CD14-positive monocyte (primary cell): ENCODE measurements around the gene ARHGAP32. TPM values are rescaled to one million over a fixed set of nuclear protein-coding genes. Genes with fewer than 3 reads are reported as not detected.

ENCODE experiments used
- DNase-seq, 3 donors: peaks; one replicate each; pipeline ENCODE4 v3.0.0-alpha.2; 2011 to 2022
- H2AFZ ChIP-seq: 2 replicates; pipeline ENCODE4 v1.6.0; 2012; ENCODE audit warnings: mild to moderate bottlenecking, low read depth, low read length, inconsistent platforms; ENCODE audit not compliant: insufficient read depth, poor library complexity, severe bottlenecking
- H3K27ac ChIP-seq, 2 donors: 1 replicate in 1 of 2; 2 replicates in 1 of 2; pipeline ENCODE4 v1.5.1; 2012 to 2013; ENCODE audit warnings: low read length in 2 of 2, control low read depth in 1 of 2, inconsistent platforms in 1 of 2, low read depth in 1 of 2, mild to moderate bottlenecking in 1 of 2
- H3K27me3 ChIP-seq, 2 donors: one replicate each; pipeline versions ENCODE4 v1.6.0 to v1.6.1; 2011 to 2013; ENCODE audit warnings: low read length in 2 of 2; ENCODE audit not compliant: control insufficient read depth in 2 of 2, insufficient read depth in 2 of 2
- H3K36me3 ChIP-seq, 2 donors: replicated peaks in 1 of 2; 1 replicate in 1 of 2; 2 replicates in 1 of 2; pipeline versions ENCODE4 v1.5.1 to v1.6.1; 2012 to 2013; ENCODE audit warnings: low read length in 2 of 2, control low read depth in 1 of 2, inconsistent platforms in 1 of 2, mild to moderate bottlenecking in 1 of 2; ENCODE audit not compliant: insufficient read depth in 2 of 2, control insufficient read depth in 1 of 2
- H3K4me1 ChIP-seq, 2 donors: 1 replicate in 1 of 2; 2 replicates in 1 of 2; pipeline versions ENCODE4 v1.5.1 to v1.6.1; 2012 to 2013; ENCODE audit warnings: low read length in 2 of 2, control low read depth in 1 of 2, inconsistent platforms in 1 of 2, mild to moderate bottlenecking in 1 of 2, moderate library complexity in 1 of 2; ENCODE audit not compliant: insufficient read depth in 2 of 2, control insufficient read depth in 1 of 2
- H3K4me2 ChIP-seq: replicated peaks from 2 replicates; pipeline ENCODE3; 2012; ENCODE audit warnings: low read length, moderate library complexity, mild to moderate bottlenecking; ENCODE audit not compliant: poor library complexity, severe bottlenecking; ENCODE audit errors: extremely low read depth
- H3K4me3 ChIP-seq, 3 experiments: fragments of 200-600 bp in 1 of 3; sonication (generic) in 1 of 3; replicated peaks in 1 of 3; 1 replicate in 2 of 3; 2 replicates in 1 of 3; pipeline ENCODE4 v1.5.1; 2011 to 2013; ENCODE audit warnings: low read length in 3 of 3, mild to moderate bottlenecking in 3 of 3, control low read depth in 2 of 3, low read depth in 2 of 3, inconsistent platforms in 1 of 3, moderate library complexity in 1 of 3
- H3K79me2 ChIP-seq: 2 replicates; pipeline ENCODE4 v1.6.0; 2012; ENCODE audit warnings: mild to moderate bottlenecking, control low read depth, inconsistent platforms, low read length, moderate library complexity; ENCODE audit not compliant: insufficient read depth
- H3K9ac ChIP-seq: 2 replicates; pipeline ENCODE4 v1.6.0; 2017; ENCODE audit warnings: low read length, mild to moderate bottlenecking; ENCODE audit not compliant: insufficient read depth, poor library complexity, severe bottlenecking
- H3K9me3 ChIP-seq, 2 donors: replicated peaks in 1 of 2; 1 replicate in 1 of 2; 2 replicates in 1 of 2; pipeline versions ENCODE4 v1.5.1 to v1.6.1; 2012 to 2013; ENCODE audit warnings: low read length in 2 of 2, control low read depth in 1 of 2; ENCODE audit not compliant: control insufficient read depth in 1 of 2, insufficient read depth in 1 of 2
- H4K20me1 ChIP-seq: 2 replicates; pipeline ENCODE4 v1.6.0; 2012; ENCODE audit warnings: mild to moderate bottlenecking, low read length, control low read depth, moderate library complexity; ENCODE audit not compliant: insufficient read depth
- H3K27ac Mint-ChIP-seq, 7 donors: one replicate each; pipeline ENCODE4 v1.8.0; 2020; ENCODE audit warnings: mild to moderate bottlenecking in 7 of 7, mixed read lengths in 7 of 7, moderate library complexity in 6 of 7, inconsistent platforms in 2 of 7
- H3K27me3 Mint-ChIP-seq, 3 donors: one replicate each; pipeline ENCODE4 v1.8.0; 2021 to 2022; ENCODE audit warnings: low read depth in 3 of 3, mild to moderate bottlenecking in 3 of 3, mixed read lengths in 3 of 3, moderate library complexity in 3 of 3, inconsistent platforms in 1 of 3
- H3K36me3 Mint-ChIP-seq, 2 donors: one replicate each; pipeline ENCODE4 v1.8.0; 2020; ENCODE audit warnings: mixed read lengths in 2 of 2, inconsistent platforms in 1 of 2, mild to moderate bottlenecking in 1 of 2
- H3K4me1 Mint-ChIP-seq: one replicate; pipeline ENCODE4 v1.8.0; 2020; ENCODE audit warnings: mild to moderate bottlenecking, mixed read lengths
- H3K4me3 Mint-ChIP-seq, 2 donors: one replicate each; pipeline ENCODE4 v1.8.0; 2020; ENCODE audit warnings: mild to moderate bottlenecking in 2 of 2, mixed read lengths in 2 of 2, moderate library complexity in 1 of 2
- H3K9me3 Mint-ChIP-seq, 7 donors: one replicate each; pipeline ENCODE4 v1.8.0; 2020 to 2022; ENCODE audit warnings: mixed read lengths in 7 of 7, mild to moderate bottlenecking in 6 of 7, moderate library complexity in 6 of 7, inconsistent platforms in 2 of 7
- WGBS: methylation state at CpG from one replicate; pipeline ENCODE4 v1.1.5; 2013; ENCODE audit warnings: missing lambda C conversion rate; ENCODE audit not compliant: insufficient coverage; 5-methylcytosine and 5-hydroxymethylcytosine counted together
- intact Hi-C, 2 donors: fragments of 100-400 bp; cut with micrococcal nuclease; formaldehyde crosslinking; loops; one replicate each; pipeline versions ENCODE4 v1.15.0 to v1.15.1; 2023
- polyA plus RNA-seq, 3 donors: library from polyadenylated mRNA; depleted of rRNA in 1 of 3; unstranded in 2 of 3; stranded (reverse) in 1 of 3; fragments of 300-500 nt in 2 of 3; fragments of >200 nt in 1 of 3; fragmentation: Illumina TruSeq in 2 of 3; gene quantifications; 1 replicate in 2 of 3; 2 replicates in 1 of 3; pipeline ENCODE4 v1.2.3, GENCODE V29; 2012 to 2021
- TF ChIP-seq, protein P1 (sequence below): fragments of 200-600 bp; IDR thresholded peaks from one replicate; pipeline ENCODE4 v1.8.0; 2022; ENCODE audit warnings: antibody characterized with exemption, mild to moderate bottlenecking

ARHGAP32 gene
- polyA plus RNA-seq, 3 donors: 0.13 to 3.4 (median 0.72) TPM

DNA sequence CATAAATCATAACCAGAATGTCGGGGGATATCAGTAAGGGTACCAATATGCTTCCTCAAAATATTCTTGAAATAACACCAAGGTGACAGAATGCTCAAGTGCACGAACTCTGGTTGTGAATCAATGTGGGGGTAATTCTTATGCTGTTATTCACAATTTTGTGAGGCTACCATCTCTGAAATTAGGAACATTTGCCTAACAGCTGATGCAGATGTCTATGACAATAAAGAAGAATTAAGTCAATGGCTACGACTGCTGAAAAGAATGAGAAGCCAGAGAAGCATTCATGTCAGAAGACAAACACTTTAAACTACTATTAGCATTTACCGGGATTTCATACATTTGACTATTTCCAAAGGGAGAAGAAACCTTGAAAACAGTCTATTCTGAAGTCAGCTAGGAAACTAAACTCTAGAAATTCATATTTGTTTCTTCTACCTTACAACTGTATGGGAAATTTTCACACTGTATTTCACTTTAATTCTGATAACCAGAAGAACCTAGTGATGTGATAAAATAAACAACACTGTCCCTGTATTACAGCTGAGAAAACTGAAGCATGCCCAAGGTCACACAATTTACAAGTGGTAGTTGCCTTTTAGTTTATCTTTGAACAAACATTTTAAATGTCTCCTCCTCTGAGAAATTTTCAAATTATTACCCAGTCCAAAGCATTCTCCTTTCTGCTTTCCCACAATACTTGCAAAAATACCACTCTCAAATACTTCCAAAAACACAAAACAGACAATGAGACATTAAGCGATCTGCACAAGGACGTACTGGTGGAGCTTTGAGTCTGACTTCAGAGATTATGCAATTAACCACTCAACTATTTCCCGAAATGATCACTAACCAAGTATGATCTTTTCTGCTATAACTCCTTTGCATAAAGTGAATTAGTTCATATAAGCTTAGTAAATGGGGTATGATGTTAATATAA lies 18.0 kb upstream of the ARHGAP32 start:
- Histone ChIP-seq H3K27ac (no peak overlapping the region), H3K9me3 (no peaks in the 10 kb centered on the region), H3K79me2 (no peaks in the 10 kb centered on the region), H3K4me3 (no peak overlapping the region), H3K27me3 (no peaks in the 10 kb centered on the region), H2AFZ (no peak overlapping the region), H3K9ac (no peak overlapping the region), H4K20me1 (peaks cover 5% of the 10 kb centered on the region), H3K4me1 (no peaks in the 10 kb centered on the region), H3K36me3 (no peaks in the 10 kb centered on the region), H3K4me2 (no peak overlapping the region)
- WGBS: no CpG with 5 or more reads among the region's 7 CpGs
- Mint-ChIP-seq H3K4me3 (peak overlapping the region in 1 of 2 donors; percentile 51), H3K27ac (peak overlapping the region in 1 of 7 donors; percentile 9), H3K36me3 (peaks cover 0 to 1% of the 10 kb centered on the region in 2 donors), H3K27me3 (no peaks in the 10 kb centered on the region), H3K4me1 (peaks cover 7% of the 10 kb centered on the region), H3K9me3 (peaks cover 0 to 3% (median 0%) of the 10 kb centered on the region in 7 donors)
- intact Hi-C loops: no loop called here
- TF ChIP-seq, protein P1, sequence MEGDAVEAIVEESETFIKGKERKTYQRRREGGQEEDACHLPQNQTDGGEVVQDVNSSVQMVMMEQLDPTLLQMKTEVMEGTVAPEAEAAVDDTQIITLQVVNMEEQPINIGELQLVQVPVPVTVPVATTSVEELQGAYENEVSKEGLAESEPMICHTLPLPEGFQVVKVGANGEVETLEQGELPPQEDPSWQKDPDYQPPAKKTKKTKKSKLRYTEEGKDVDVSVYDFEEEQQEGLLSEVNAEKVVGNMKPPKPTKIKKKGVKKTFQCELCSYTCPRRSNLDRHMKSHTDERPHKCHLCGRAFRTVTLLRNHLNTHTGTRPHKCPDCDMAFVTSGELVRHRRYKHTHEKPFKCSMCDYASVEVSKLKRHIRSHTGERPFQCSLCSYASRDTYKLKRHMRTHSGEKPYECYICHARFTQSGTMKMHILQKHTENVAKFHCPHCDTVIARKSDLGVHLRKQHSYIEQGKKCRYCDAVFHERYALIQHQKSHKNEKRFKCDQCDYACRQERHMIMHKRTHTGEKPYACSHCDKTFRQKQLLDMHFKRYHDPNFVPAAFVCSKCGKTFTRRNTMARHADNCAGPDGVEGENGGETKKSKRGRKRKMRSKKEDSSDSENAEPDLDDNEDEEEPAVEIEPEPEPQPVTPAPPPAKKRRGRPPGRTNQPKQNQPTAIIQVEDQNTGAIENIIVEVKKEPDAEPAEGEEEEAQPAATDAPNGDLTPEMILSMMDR: no peak
- DNase-seq: no peak

DNA sequence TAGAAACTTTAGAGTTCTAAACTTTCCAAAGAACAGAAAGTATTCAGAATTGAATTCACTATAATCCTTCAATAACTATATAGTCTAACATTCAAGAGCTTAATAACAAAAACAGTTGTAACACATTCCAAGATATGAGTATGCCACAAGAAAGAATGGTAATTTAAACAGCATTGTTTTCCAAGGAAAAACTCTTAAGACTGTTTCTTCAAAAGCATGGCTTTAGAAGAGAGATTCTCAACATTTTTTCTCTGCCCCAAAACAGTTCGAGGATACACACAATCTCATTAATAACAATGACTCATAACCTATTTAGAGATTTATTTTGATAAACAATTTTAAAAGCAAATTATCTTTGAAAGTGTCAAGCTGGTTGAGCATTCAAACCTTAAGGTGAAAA lies 16.7 kb upstream of the ARHGAP32 start:
- Histone ChIP-seq H2AFZ (no peak overlapping the region), H3K36me3 (no peaks in the 10 kb centered on the region), H4K20me1 (peaks cover 5% of the 10 kb centered on the region), H3K79me2 (no peaks in the 10 kb centered on the region), H3K9ac (no peak overlapping the region), H3K27ac (no peak overlapping the region), H3K27me3 (no peaks in the 10 kb centered on the region), H3K4me2 (no peak overlapping the region), H3K4me1 (no peaks in the 10 kb centered on the region), H3K4me3 (no peak overlapping the region), H3K9me3 (no peaks in the 10 kb centered on the region)
- Mint-ChIP-seq H3K36me3 (peaks cover 0 to 1% of the 10 kb centered on the region in 2 donors), H3K4me3 (no peak overlapping the region), H3K4me1 (peaks cover 7% of the 10 kb centered on the region), H3K9me3 (peaks cover 0 to 3% (median 0%) of the 10 kb centered on the region in 7 donors), H3K27ac (no peak overlapping the region), H3K27me3 (no peaks in the 10 kb centered on the region)
- TF ChIP-seq, protein P1: no peak
- DNase-seq: no peak
- no CpG with 5 or more reads among the region's 1 CpG for WGBS
- intact Hi-C loops: no loop called here
